Right atrium auricular region (tissue), 2 donors: Measurements from ENCODE around the gene ACTR3. TPM values are rescaled to one million over a fixed set of nuclear protein-coding genes. Genes with fewer than 3 reads are reported as not detected.
A peak's percentile ranks its signal among the peaks of the same experiment; 100 is the strongest.

Source experiments
- DNase-seq: peaks from one replicate; pipeline ENCODE4 v3.0.0-alpha.2; 2019; ENCODE audit warnings: low spot score
- H3K27ac ChIP-seq, 2 donors: fragments of 200-600 bp; sonication (generic); 1 replicate in 1 of 2; 2 replicates in 1 of 2; pipeline ENCODE4 v1.5.1; 2016 to 2019
- H3K27me3 ChIP-seq, 2 donors: fragments of 200-600 bp; sonication (generic); one replicate each; pipeline versions ENCODE4 v1.5.1 to v1.6.0; 2017 to 2019
- H3K36me3 ChIP-seq: fragments of 200-600 bp; sonication (generic); one replicate; pipeline ENCODE4 v1.5.1; 2016
- H3K4me1 ChIP-seq, 2 donors: fragments of 200-600 bp; sonication (generic); one replicate each; pipeline versions ENCODE4 v1.5.1 to v1.6.0; 2017 to 2019
- H3K4me3 ChIP-seq, 2 donors: fragments of 200-600 bp; sonication (generic); 1 replicate in 1 of 2; 2 replicates in 1 of 2; pipeline ENCODE4 v1.5.1; 2017 to 2019; ENCODE audit warnings: mild to moderate bottlenecking in 1 of 2, moderate library complexity in 1 of 2
- H3K9me3 ChIP-seq, 2 donors: fragments of 200-600 bp; sonication (generic); one replicate each; pipeline ENCODE4 v1.5.1; 2019
- total RNA-seq, 2 donors: library from RNA; depleted of rRNA; stranded (reverse); fragments of >200 nt; gene quantifications; one replicate each; pipeline ENCODE4 v1.1.0, GENCODE V29; 2016
- TF ChIP-seq, protein P1 (sequence below), 2 donors: fragments of 200-600 bp; sonication (generic); IDR thresholded peaks; one replicate each; pipeline ENCODE4 v1.5.1; 2019; ENCODE audit warnings: antibody characterized with exemption in 2 of 2

The ACTR3 gene
- total RNA-seq, 2 donors from 2014 or later: 68.5 to 70.5 TPM

DNA sequence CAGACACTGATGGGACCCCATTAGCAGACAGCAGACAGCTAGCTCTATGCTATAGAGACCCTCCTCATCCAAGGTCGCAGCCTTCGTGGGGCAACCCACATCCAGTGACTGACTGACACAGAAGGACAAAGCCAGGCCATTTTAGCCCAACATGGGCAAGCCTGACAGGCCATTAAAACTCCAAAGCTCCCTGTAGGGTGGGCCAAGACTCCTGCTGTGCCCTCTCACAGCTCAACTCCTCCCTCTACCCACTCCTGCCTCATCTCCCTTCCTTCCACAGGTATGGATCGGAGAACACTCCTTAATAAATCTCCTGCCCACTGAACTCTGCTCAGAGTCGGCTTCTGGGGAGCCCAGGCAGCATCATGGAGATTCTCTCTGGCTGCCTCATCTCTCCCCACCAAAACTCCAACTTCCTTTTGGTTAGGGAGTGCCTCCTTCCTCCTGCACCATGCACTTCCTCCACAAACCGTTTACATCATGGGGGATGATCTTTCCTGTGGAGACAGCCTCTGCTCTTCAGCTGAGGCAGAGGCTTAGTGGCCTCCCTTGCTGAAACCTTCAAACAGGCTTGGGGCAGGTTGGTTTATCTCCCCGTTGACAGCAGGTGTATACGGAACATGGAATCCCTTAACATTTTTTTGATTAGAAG lies 86.5 kb downstream of the ACTR3 start:
- no peak for DNase-seq
- Histone ChIP-seq H3K27ac (no peak overlapping the region), H3K36me3 (no peaks in the 10 kb centered on the region), H3K27me3 (no peaks in the 10 kb centered on the region), H3K9me3 (no peaks in the 10 kb centered on the region), H3K4me1 (no peaks in the 10 kb centered on the region), H3K4me3 (no peak overlapping the region)
- TF ChIP-seq, protein P1, sequence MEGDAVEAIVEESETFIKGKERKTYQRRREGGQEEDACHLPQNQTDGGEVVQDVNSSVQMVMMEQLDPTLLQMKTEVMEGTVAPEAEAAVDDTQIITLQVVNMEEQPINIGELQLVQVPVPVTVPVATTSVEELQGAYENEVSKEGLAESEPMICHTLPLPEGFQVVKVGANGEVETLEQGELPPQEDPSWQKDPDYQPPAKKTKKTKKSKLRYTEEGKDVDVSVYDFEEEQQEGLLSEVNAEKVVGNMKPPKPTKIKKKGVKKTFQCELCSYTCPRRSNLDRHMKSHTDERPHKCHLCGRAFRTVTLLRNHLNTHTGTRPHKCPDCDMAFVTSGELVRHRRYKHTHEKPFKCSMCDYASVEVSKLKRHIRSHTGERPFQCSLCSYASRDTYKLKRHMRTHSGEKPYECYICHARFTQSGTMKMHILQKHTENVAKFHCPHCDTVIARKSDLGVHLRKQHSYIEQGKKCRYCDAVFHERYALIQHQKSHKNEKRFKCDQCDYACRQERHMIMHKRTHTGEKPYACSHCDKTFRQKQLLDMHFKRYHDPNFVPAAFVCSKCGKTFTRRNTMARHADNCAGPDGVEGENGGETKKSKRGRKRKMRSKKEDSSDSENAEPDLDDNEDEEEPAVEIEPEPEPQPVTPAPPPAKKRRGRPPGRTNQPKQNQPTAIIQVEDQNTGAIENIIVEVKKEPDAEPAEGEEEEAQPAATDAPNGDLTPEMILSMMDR (IDR thresholded peaks at IDR 0.05): no peak

DNA sequence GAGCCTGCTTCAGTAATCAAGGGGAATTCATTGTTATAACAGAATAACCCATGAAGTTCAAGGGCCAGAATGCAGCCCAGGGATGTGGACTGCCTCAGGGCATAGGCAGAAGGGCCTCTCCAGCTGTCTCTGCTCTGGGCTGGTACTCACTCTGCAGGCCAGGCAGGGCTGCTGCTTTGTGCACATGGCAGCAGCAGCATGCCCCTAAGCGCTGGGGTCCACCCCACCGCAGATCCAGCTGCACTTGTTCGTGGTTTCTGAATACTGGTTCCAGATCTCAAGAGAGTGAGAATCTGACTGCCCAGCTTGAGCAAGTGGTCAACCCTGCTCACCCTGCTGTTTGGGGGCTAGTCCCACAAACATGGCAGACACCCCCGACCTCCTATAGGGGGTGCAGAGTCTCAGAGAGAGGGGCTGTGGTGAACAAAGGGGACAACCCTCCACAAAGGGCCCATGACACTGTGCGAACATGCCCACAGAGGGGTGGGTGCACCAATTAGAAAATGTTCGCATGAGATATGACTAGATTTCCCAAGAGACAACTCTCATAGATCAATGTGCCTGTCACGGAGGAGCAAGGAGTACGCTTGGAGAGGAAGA lies 87.3 kb downstream of the ACTR3 start:
- TF ChIP-seq, protein P1 (IDR thresholded peaks at IDR 0.05): no peak
- H3K27ac ChIP-seq: no peak overlapping the region
- no peak for DNase-seq
- no peaks in the 10 kb centered on the region for H3K4me1 ChIP-seq
- no peaks in the 10 kb centered on the region for H3K36me3 ChIP-seq
- H3K9me3 ChIP-seq: no peaks in the 10 kb centered on the region
- H3K4me3 ChIP-seq: no peak overlapping the region
- H3K27me3 ChIP-seq: no peaks in the 10 kb centered on the region

DNA sequence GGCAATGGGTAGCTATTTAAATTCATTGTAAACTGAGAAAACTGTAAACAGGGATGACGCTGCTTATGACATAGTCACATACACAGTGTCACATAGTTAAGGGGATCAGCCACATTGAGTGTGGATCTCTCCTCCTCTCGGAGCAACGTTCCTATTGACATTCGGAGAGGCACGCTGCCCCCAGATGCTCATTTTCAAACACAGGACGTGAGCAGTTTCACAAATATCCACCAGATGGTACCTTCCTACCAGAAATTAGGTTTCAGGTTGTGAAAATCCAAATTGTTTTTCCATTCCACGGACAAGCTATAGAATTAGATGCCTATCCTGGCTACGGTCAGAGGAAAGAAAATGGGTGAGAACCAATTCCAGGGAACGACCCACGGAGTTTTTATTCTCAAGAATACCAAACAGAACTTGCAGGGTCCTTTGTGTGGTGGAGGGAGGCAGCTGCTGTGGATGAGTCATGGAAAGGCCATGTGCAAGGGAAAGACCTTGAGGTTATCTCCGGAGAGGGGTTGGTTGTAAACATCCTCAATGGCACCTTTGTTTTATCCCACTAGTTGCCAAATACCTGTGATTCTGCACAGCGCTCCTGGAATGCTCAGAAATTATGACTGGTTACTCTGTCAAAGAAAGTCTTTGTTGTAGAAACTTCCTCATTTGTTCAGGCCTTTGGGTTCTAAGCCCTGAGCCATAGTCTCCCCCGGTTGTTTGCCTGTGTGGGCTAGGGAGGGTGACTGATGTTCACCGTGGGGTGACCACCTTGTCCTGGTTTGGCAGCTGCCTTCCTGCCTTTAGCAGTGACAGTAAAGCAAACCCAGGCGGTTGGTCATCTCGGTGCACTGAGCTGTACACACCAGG lies 88.0 kb downstream of the ACTR3 start:
- Histone ChIP-seq H3K4me1 (no peaks in the 10 kb centered on the region), H3K36me3 (no peaks in the 10 kb centered on the region), H3K27ac (no peak overlapping the region), H3K27me3 (no peaks in the 10 kb centered on the region), H3K4me3 (no peak overlapping the region), H3K9me3 (no peaks in the 10 kb centered on the region)
- TF ChIP-seq, protein P1 (IDR thresholded peaks at IDR 0.05): peak in 1 of 2 donors; percentile 46
- no peak for DNase-seq

DNA sequence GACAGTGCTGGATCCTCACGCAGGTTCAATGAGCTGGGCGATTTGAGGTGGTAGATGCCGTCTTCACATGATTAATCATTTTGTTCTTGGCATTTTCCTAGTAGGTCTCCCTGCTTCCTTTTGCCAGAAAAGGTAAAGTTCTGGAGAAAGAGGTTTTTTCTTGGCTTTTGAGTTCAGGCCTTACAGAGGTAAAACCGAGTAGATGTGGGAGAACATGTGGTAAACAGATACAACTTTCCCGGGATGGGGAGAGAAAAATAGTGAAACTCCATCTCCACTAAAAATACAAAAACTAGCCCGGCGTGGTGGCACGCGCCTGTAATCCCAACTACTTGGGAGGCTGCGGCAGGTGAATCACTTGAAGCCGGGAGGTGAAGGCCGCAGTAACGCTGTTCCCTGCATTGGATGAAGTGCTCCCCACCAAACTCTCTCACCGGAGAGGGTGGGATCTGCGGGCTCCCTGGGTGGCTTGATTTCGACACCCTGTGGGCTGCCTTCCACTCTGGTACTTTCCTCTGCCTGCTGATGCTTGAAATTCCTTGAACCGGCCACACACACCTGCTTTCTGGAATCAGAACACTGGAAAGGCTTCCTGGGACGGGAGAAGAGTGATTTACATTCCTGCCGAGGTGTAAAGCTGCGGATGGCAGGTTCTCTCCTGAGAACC lies 88.8 kb downstream of the ACTR3 start:
- no peaks in the 10 kb centered on the region for H3K36me3 ChIP-seq
- H3K4me1 ChIP-seq: no peaks in the 10 kb centered on the region
- no peaks in the 10 kb centered on the region for H3K9me3 ChIP-seq
- H3K27me3 ChIP-seq: no peaks in the 10 kb centered on the region
- TF ChIP-seq, protein P1 (IDR thresholded peaks at IDR 0.05): no peak
- no peak for DNase-seq
- no peak overlapping the region for H3K4me3 ChIP-seq
- no peak overlapping the region for H3K27ac ChIP-seq

DNA sequence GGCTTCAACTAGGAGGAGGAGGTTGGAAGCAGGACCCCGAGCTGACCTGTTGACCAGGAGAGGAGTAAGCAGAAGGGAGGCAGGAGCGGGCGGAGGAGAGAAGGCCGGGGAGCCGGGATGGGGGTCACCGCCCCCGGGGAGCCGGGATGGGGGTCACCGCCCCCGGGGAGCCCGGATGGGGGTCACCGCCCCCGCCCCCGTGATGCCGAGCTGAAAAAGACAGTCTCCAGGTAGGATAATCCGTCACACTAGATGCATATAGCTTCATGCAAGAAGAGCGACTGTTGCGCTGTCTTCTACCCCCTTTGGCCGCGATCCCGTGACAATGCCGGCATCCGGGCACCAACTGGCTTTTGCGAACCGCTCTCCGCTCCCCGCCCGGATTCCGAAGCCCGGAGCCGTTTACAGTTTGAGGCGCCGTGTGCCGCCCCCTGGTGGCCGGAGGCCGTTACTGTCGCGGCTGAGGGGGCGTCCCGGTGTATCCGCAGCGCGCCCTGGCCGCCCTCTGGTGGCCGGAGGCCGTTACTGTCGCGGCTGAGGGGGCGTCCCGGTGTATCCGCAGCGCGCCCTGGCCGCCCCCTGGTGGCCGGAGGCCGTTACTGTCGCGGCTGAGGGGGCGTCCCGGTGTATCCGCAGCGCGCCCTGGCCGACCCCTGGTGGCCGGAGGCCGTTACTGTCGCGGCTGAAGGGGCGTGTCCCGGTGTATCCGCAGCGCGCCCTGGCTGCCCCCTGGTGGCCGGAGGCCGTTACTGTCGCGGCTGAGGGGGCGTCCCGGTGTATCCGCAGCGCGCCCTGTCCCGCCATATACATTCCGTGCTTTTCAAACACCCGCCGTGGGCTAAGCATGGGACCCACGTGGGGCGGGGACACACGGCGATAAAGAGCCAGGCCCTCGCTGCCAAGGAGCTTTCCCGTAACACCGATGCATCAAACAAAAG lies 89.6 kb downstream of the ACTR3 start:
- Histone ChIP-seq H3K36me3 (no peaks in the 10 kb centered on the region), H3K4me3 (no peak overlapping the region), H3K27me3 (no peaks in the 10 kb centered on the region), H3K9me3 (no peaks in the 10 kb centered on the region), H3K27ac (no peak overlapping the region), H3K4me1 (no peaks in the 10 kb centered on the region)
- TF ChIP-seq, protein P1 (IDR thresholded peaks at IDR 0.05): peak; percentile 35 to 63
- no peak for DNase-seq
